Measurements from ENCODE around the gene SH3BP5.

- TF ChIP-seq CTCF (IDR thresholded peaks at IDR 0.05) (no peak), RAD21 (IDR thresholded peaks at IDR 0.05; ENCODE audit: low read length) (no peak), FOXJ3 (CRISPR knock-in tag; IDR thresholded peaks at IDR 0.05) (no peak), JUND (IDR thresholded peaks at IDR 0.05) (no peak), YY1 (IDR thresholded peaks at IDR 0.05; ENCODE audit: low read depth) (no peak), RCOR1 (IDR thresholded peaks at IDR 0.05; ENCODE audit: low read length) (no peak), EP300 (IDR thresholded peaks at IDR 0.05; ENCODE audit: borderline replicate concordance in 1 of 2, low read depth in 1 of 2, low read length in 1 of 2) (no peak), USF2 (IDR thresholded peaks at IDR 0.05; ENCODE audit: borderline replicate concordance, low read depth, low read length) (no peak)
- TF ChIP-seq, protein P1, sequence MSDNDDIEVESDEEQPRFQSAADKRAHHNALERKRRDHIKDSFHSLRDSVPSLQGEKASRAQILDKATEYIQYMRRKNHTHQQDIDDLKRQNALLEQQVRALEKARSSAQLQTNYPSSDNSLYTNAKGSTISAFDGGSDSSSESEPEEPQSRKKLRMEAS (IDR thresholded peaks at IDR 0.05; ENCODE audit: low read depth) = no peak
- TF ChIP-seq, protein P2, sequence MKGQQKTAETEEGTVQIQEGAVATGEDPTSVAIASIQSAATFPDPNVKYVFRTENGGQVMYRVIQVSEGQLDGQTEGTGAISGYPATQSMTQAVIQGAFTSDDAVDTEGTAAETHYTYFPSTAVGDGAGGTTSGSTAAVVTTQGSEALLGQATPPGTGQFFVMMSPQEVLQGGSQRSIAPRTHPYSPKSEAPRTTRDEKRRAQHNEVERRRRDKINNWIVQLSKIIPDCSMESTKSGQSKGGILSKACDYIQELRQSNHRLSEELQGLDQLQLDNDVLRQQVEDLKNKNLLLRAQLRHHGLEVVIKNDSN (IDR thresholded peaks at IDR 0.05; ENCODE audit: borderline replicate concordance, low read depth) = no peak
Observed at GRCh38 chr3:15355086-15355485, 22.7 kb upstream of the SH3BP5 start.
